GM12872 (cell line): ENCODE data around the gene TTC3.

ENCODE experiments used
- CTCF ChIP-seq: IDR thresholded peaks from 3 replicates; pipeline ENCODE4 v1.5.1; 2011; ENCODE audit warnings: low read depth, mild to moderate bottlenecking, low read length, moderate library complexity; ENCODE audit not compliant: insufficient read depth

The TTC3 gene

GRCh38 chr21:37195610-37196009 lies 122.6 kb downstream of the TTC3 start:
- TF ChIP-seq CTCF: no peak

DNA sequence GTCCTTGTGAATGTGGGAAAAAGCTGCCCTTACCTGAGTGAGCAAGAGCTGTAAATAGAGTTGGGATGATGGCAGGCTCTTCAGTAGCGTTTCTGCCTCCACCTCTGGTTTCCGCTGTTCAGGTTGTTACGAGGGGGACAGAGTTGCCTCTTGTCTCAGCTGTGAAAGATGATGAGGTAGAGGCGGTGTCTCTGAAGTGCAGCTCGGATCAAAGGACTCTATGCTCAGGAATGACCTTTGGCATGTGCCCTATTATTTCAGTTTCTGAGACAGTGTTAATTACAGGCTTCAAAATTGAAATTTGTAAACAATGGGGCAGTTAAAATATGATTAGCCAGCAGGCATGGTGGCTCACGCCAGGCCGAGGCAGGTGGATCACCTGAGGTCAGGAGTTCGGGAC lies 123.8 kb downstream of the TTC3 start:
- no peak for TF ChIP-seq CTCF

GRCh38 chr21:37197746-37198145 lies 124.7 kb downstream of the TTC3 start:
- TF ChIP-seq CTCF: no peak

- no peak for TF ChIP-seq CTCF
Observed at GRCh38 chr21:37199057-37199924, 126.2 kb downstream of the TTC3 start.

DNA sequence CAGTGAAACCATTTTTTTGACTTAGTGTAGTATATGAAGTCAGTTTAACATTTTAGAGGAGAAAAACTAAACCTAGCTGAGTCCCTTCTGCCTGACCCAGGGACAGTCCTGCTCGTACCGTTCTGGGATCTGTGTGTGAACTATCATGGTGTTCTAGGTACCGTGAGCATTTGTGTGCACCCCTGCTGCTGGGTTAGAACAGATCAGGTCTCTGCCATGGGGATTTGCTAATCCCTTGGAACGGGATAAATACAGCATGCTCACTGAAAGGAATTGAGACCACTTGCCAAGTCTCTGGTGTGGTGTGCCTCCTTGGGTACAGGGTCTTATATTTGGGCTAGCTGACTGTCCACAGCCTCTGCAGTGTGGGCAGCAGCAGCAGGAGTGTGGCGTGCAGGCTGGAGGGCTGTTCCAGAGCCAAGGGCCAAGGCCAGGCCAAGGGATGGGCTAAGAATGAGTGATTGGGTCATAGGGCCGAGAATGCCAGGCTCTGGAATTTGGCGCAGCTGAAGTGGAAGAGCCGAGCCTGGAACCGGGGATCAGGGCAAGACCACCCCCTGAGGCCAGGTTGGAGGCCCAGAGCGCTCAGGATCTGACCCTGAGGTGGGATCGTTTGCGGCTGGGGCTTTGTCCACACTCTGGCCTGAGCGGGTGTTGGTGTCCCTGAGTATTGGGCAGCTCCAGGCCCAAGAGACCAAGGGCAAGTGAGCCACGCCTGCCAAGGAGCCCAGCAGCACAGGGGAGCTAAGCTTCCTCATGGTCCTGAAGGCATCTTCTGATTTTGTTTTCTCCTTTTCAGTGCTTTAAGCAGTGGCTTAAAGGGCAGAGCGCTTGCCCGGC lies 127.8 kb downstream of the TTC3 start:
- TF ChIP-seq CTCF: no peak

- no peak for TF ChIP-seq CTCF
Observed at GRCh38 chr21:37202221-37203110, 129.4 kb downstream of the TTC3 start.

DNA sequence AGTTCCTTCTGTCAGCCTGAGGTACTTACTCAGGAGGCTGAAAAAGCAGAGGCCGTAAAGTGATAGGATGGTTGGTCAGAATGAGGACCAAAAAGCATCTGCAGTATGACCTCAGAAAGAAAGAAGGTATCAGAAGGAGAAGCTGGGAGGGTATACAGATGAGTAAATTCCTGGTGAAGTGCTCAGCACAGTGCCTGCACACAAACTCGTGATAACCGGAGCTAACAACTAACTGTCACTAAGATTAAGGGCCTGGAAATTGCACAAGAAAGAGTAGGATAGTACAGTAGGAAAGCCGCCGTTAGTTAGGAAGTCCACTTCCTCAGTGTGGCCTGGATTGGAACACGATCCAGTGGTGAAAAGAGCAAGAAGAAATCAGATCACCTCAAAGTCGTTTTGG lies 131.5 kb downstream of the TTC3 start:
- TF ChIP-seq CTCF: no peak
